CD4-positive, alpha-beta T cell (primary cell): ENCODE results near the gene GPR35. TPM values are rescaled to one million over a fixed set of nuclear protein-coding genes. Genes with fewer than 3 reads are reported as not detected.

Experiments used
- ATAC-seq: fragments of 200-7000 bp; cut with Tn5 transposase; one replicate; pipeline ENCODE4 v1.10.0; 2022; ENCODE audit warnings: mild to moderate bottlenecking; ENCODE audit not compliant: poor library complexity
- CTCF ChIA-PET: fragments of 350-600 bp; sonication (Branson Sonifier 250); formaldehyde crosslinking; loops from one replicate; lab custom pipeline; 2021; ENCODE audit warnings: antibody characterized with exemption, inconsistent platforms; lab: Charles Lee
- POLR2A ChIA-PET: fragments of 350-600 bp; sonication (Branson Sonifier 250); formaldehyde crosslinking; loops from one replicate; lab custom pipeline; 2021; ENCODE audit warnings: antibody characterized with exemption, inconsistent platforms; lab: Charles Lee
- DNase-seq, 14 experiments: peaks; one replicate each; pipeline ENCODE4 v3.0.0-alpha.2; 2013 to 2020; ENCODE audit warnings: mixed read lengths in 2 of 14
- H3K27ac ChIP-seq, 2 donors: one replicate each; pipeline versions ENCODE4 v1.5.1 to v1.7.0; 2013; ENCODE audit warnings: low read length in 2 of 2, low read depth in 1 of 2, mild to moderate bottlenecking in 1 of 2
- H3K27me3 ChIP-seq, 2 experiments: 1 replicate in 1 of 2; 2 replicates in 1 of 2; pipeline versions ENCODE4 v1.6.1 to v1.7.0; 2013; ENCODE audit warnings: low read length in 2 of 2, control low read depth in 1 of 2, mild to moderate bottlenecking in 1 of 2, moderate library complexity in 1 of 2; ENCODE audit not compliant: insufficient read depth in 2 of 2, control insufficient read depth in 1 of 2
- H3K36me3 ChIP-seq: one replicate; pipeline ENCODE4 v1.6.1; 2013; ENCODE audit warnings: low read length, control low read depth; ENCODE audit not compliant: insufficient read depth
- H3K4me1 ChIP-seq: one replicate; pipeline ENCODE4 v1.6.1; 2013; ENCODE audit warnings: low read length, control low read depth; ENCODE audit not compliant: insufficient read depth
- H3K4me3 ChIP-seq: one replicate; pipeline ENCODE4 v1.5.1; 2013; ENCODE audit warnings: mild to moderate bottlenecking, low read length, moderate library complexity
- H3K9me3 ChIP-seq, 2 experiments: 1 replicate in 1 of 2; 2 replicates in 1 of 2; pipeline versions ENCODE4 v1.6.1 to v1.7.0; 2013; ENCODE audit warnings: low read length in 2 of 2, mild to moderate bottlenecking in 2 of 2, control low read depth in 1 of 2, moderate library complexity in 1 of 2; ENCODE audit not compliant: control insufficient read depth in 1 of 2, insufficient read depth in 1 of 2
- H3K27ac Mint-ChIP-seq: one replicate; pipeline ENCODE4 v1.8.0; 2020; ENCODE audit warnings: mixed read lengths
- H3K27me3 Mint-ChIP-seq: one replicate; pipeline ENCODE4 v1.8.0; 2021; ENCODE audit warnings: mixed read lengths
- H3K36me3 Mint-ChIP-seq: one replicate; pipeline ENCODE4 v1.8.0; 2021; ENCODE audit warnings: low read depth, mixed read lengths
- H3K4me1 Mint-ChIP-seq: one replicate; pipeline ENCODE4 v1.8.0; 2021; ENCODE audit warnings: low read depth, mixed read lengths
- H3K4me3 Mint-ChIP-seq: one replicate; pipeline ENCODE4 v1.8.0; 2020; ENCODE audit warnings: mild to moderate bottlenecking, mixed read lengths
- H3K9me3 Mint-ChIP-seq: one replicate; pipeline ENCODE4 v1.8.0; 2020; ENCODE audit warnings: mixed read lengths
- CTCF ChIP-seq: fragments of 200-600 bp; IDR thresholded peaks from one replicate; pipeline ENCODE4 v1.8.0; 2022; ENCODE audit warnings: antibody characterized with exemption, mild to moderate bottlenecking
- intact Hi-C, 2 experiments: fragments of 100-400 bp; cut with DNase I in 1 of 2; cut with micrococcal nuclease in 1 of 2; formaldehyde crosslinking; loops; one replicate each; pipeline versions ENCODE4 v1.15.1 to v1.9.0; 2023 to 2025; cut with DNase I, micrococcal nuclease
- total RNA-seq, 174 experiments: library from RNA in 2 of 174; stranded (reverse) in 2 of 174; gene quantifications; one replicate each; pipeline ENCODE4 v1.2.3 and lab custom pipeline; 2021 to 2026

Gene GPR35
- total RNA-seq, 2 experiments from 2014 or later, result 7.1 to 7.2 TPM

DNA sequence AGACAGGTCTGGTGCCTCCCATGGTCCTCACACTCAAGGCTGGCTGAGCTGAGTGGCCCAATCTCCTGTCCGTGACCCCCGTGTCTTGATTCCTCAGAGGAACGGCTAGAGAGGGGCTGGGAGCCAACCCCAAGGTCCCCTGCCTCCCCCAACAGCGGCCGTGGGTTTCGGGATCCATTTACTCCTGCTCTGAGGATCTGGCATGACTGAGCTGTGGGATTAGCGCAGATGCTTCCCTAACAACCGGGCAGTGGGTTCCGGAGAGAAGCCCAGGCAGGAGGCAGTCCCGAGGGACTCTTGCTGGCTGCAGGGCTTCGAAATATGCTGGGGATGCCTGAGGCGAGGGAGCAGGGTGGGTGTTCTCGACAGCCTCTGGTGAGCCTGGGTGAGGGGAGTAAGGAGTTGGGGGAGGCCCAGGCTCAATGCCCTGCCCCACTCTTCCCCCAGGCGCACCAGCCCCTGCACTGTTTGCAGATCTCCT is 18.9 kb downstream of the GPR35 start:
- intact Hi-C loops, result no loop called here
- DNase-seq (peak in 1 of 14 experiments; percentile 5), ATAC-seq (no peak)
- peaks cover 19% of the 10 kb centered on the region for H3K4me1 ChIP-seq
- Mint-ChIP-seq H3K36me3 (no peaks in the 10 kb centered on the region), H3K4me1 (no peaks in the 10 kb centered on the region), H3K27ac (no peak overlapping the region), H3K27me3 (peaks cover 6% of the 10 kb centered on the region), H3K9me3 (no peaks in the 10 kb centered on the region), H3K4me3 (no peak overlapping the region)
- H3K36me3 ChIP-seq, result no peaks in the 10 kb centered on the region
- H3K4me3 ChIP-seq, result no peak overlapping the region
- peaks cover 0 to 6% of the 10 kb centered on the region in 2 experiments for H3K27me3 ChIP-seq
- H3K9me3 ChIP-seq, result peaks cover 0 to 13% of the 10 kb centered on the region in 2 experiments
- CTCF ChIA-PET, result no interaction called here
- POLR2A ChIA-PET, result no interaction called here
- H3K27ac ChIP-seq, result no peak overlapping the region
- no peak for TF ChIP-seq CTCF

- H3K27me3 ChIP-seq, result peaks cover 0 to 6% of the 10 kb centered on the region in 2 experiments
- TF ChIP-seq CTCF, result no peak
- H3K27ac ChIP-seq, result no peak overlapping the region
- POLR2A ChIA-PET, result no interaction called here
- Mint-ChIP-seq H3K27ac (no peak overlapping the region), H3K4me1 (no peaks in the 10 kb centered on the region), H3K27me3 (peaks cover 10% of the 10 kb centered on the region), H3K9me3 (no peaks in the 10 kb centered on the region), H3K36me3 (no peaks in the 10 kb centered on the region), H3K4me3 (no peak overlapping the region)
- peaks cover 19% of the 10 kb centered on the region for H3K4me1 ChIP-seq
- no peak overlapping the region for H3K4me3 ChIP-seq
- no peaks in the 10 kb centered on the region for H3K36me3 ChIP-seq
- no peak for ATAC-seq
- H3K9me3 ChIP-seq, result peaks cover 0 to 8% of the 10 kb centered on the region in 2 experiments
- CTCF ChIA-PET, result no interaction called here
- DNase-seq, result peak in 1 of 14 experiments; percentile 37
- intact Hi-C loops, result no loop called here
Observed at GRCh38 chr2:240644859-240645301, 19.6 kb downstream of the GPR35 start.

- intact Hi-C loops, result no loop called here
- H3K27me3 Mint-ChIP-seq, result peaks cover 13% of the 10 kb centered on the region
- no peak overlapping the region for H3K27ac Mint-ChIP-seq
- peaks cover 19% of the 10 kb centered on the region for H3K4me1 ChIP-seq
- no peak for TF ChIP-seq CTCF
- no peak for ATAC-seq
- H3K9me3 ChIP-seq, result peaks cover 0 to 3% of the 10 kb centered on the region in 2 experiments
- peak in 1 of 14 experiments; percentile 7 for DNase-seq
- H3K4me3 ChIP-seq, result no peak overlapping the region
- no peaks in the 10 kb centered on the region for H3K9me3 Mint-ChIP-seq
- no peak overlapping the region for H3K4me3 Mint-ChIP-seq
- peaks cover 0 to 6% of the 10 kb centered on the region in 2 experiments for H3K27me3 ChIP-seq
- H3K27ac ChIP-seq, result no peak overlapping the region
- no peaks in the 10 kb centered on the region for H3K4me1 Mint-ChIP-seq
- POLR2A ChIA-PET, result no interaction called here
- no peaks in the 10 kb centered on the region for H3K36me3 ChIP-seq
- CTCF ChIA-PET, result no interaction called here
- no peaks in the 10 kb centered on the region for H3K36me3 Mint-ChIP-seq
Observed at GRCh38 chr2:240645346-240645745, 20.1 kb downstream of the GPR35 start.
